Stimulated activated effector memory CD8-positive, alpha-beta T cell treated with anti-CD3 and anti-CD28 coated beads, Interleukin-12 subunit alpha, Interleukin-12 subunit beta, amount 100 ng/mL, for 72 hours (primary cell): ENCODE measurements around the gene ACSL6.

Source experiments
- ATAC-seq: fragments of 150-1000 bp; cut with Tn5 transposase; 2 replicates; pipeline ENCODE4 v1.10.0; 2021
- DNase-seq, 2 donors: peaks; one replicate each; pipeline ENCODE4 v3.0.0; 2021 to 2022; ENCODE audit warnings: low spot score in 2 of 2
- H3K27ac Mint-ChIP-seq: one replicate; pipeline ENCODE4 v1.8.0; 2022; ENCODE audit warnings: mild to moderate bottlenecking, mixed read lengths
- H3K36me3 Mint-ChIP-seq: one replicate; pipeline ENCODE4 v1.8.0; 2022; ENCODE audit warnings: mild to moderate bottlenecking, mixed read lengths
- H3K4me1 Mint-ChIP-seq: one replicate; pipeline ENCODE4 v1.8.0; 2022; ENCODE audit warnings: mixed read lengths
- H3K4me3 Mint-ChIP-seq: one replicate; pipeline ENCODE4 v1.8.0; 2022; ENCODE audit warnings: mild to moderate bottlenecking, mixed read lengths
- H3K9me3 Mint-ChIP-seq: one replicate; pipeline ENCODE4 v1.8.0; 2022; ENCODE audit warnings: mixed read lengths

The ACSL6 gene

DNA sequence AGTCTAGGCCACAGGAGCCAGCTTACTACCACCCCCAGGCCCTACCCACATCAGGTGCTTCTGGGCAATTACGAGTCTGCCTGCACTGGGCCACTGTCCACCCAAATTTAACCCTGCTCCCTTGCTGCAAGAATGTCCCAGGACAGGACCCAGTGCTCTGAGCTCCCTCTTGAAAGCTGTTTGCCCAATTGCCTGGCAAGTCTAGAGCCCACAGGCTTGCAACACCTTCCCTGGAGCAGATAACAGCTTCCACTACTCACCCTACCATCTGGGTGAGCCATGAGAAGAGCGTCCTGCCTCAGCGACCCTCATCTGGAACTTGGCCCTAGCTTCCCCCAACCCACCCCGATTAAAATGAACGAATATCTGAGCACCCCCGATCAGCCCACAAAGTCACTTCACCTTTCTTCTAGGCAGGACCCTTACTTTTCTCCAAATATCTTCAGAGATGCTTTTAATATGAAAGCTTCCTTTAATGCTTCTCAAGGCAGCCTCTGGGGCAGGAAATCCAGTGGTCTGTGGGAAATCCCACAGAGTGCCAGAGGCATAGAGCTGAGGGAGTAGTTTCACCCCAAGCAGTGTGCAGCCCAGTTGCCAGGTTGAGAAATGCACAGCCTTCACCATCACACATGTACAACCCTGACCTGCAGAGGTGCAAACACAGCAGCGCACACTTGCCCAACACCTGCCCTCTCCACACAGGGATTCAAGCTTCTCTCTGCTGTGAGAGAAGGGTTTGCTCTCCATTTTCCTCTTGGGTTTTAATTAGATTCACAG, 10.6 kb downstream of the ACSL6 start:
- Mint-ChIP-seq H3K27ac (peak overlapping the region; percentile 54), H3K9me3 (no peaks in the 10 kb centered on the region), H3K4me1 (peaks cover 65% of the 10 kb centered on the region), H3K36me3 (peaks cover 6% of the 10 kb centered on the region), H3K4me3 (peak overlapping the region; percentile 13)
- ATAC-seq: peak; percentile 76
- DNase-seq: no peak

DNA sequence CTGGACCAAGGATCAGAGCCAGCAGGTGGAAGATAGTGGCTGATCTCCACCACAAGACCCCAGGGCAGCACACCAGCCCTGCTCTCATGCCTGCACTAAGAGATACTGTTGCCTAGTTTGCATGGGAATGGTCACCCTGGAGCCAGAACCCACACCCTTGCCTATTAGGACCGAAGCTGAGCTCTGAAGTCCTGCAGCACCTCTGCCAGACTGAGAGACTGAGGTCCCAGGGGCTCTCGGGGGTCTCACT, 11.3 kb downstream of the ACSL6 start:
- Mint-ChIP-seq H3K4me1 (peaks cover 61% of the 10 kb centered on the region), H3K36me3 (peaks cover 6% of the 10 kb centered on the region), H3K27ac (peak overlapping the region; percentile 54), H3K4me3 (no peak overlapping the region), H3K9me3 (no peaks in the 10 kb centered on the region)
- no peak for DNase-seq
- ATAC-seq: no peak

DNA sequence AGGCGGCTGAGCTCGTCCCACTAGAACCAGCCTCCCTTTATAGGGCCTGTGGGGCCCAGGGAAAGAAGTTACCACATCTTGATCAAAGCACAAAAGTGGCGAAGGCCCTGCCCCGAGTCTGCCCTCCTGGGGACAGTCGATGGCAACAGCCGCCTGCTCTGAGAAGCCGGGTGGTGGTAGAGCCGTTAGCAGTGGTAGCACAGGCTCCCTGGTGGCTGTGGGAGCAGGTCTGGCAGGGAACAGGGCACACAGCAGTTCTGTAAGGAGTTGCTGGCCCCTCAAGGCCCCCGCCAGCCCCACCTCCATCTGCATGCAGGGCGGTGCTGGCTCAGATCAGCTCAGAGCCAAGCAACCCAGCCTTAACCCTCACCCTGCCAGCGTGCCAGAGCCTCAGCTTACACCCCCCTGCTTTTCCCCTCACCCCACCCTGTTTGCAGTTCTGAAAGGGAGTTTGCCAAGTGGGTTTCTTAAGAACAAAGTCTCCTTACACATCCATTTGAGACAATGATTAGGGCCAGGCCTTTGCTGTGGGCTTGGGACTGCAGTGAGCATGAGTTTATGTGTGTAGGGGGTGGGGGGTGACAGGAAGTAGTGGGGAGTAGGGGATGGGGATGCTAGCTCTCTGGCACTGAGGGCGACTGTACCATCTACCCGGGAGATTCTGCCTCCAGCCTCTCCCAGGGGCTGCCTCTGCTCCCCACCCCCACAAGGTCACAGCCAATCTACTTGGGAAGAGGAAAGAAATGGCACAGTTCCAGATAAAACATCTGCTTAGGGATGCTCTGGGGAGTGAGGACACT, 11.8 kb downstream of the ACSL6 start:
- no peak overlapping the region for H3K27ac Mint-ChIP-seq

DNA sequence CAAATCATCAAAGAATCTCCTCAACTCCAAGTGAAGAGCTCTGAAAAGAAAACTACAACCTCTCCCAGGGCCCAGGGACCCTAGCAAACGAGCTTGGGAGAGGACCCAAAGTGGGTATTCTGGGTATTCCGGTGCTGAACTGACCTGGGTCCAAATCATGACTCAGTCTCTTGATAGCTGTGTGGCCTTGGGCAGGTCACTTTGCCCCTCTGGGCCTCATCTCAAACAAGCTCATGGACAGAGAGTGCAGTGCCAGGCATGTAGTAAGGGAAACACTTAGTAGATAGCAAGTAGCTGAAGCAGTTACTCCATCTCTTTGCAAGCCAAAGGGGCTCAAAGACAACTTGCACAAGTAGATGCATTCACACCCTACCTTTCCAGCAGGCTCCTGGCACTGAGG, 12.4 kb downstream of the ACSL6 start:
- Mint-ChIP-seq H3K27ac (no peak overlapping the region), H3K4me3 (no peak overlapping the region), H3K4me1 (peaks cover 57% of the 10 kb centered on the region), H3K36me3 (peaks cover 6% of the 10 kb centered on the region), H3K9me3 (no peaks in the 10 kb centered on the region)
- DNase-seq (no peak), ATAC-seq (no peak)

More for the DNA sequence above, 11.8 kb downstream of the ACSL6 start:
- Mint-ChIP-seq H3K4me3 (no peak overlapping the region), H3K4me1 (peaks cover 60% of the 10 kb centered on the region), H3K9me3 (no peaks in the 10 kb centered on the region), H3K36me3 (peaks cover 6% of the 10 kb centered on the region)
- DNase-seq: no peak
- ATAC-seq: no peak

DNA sequence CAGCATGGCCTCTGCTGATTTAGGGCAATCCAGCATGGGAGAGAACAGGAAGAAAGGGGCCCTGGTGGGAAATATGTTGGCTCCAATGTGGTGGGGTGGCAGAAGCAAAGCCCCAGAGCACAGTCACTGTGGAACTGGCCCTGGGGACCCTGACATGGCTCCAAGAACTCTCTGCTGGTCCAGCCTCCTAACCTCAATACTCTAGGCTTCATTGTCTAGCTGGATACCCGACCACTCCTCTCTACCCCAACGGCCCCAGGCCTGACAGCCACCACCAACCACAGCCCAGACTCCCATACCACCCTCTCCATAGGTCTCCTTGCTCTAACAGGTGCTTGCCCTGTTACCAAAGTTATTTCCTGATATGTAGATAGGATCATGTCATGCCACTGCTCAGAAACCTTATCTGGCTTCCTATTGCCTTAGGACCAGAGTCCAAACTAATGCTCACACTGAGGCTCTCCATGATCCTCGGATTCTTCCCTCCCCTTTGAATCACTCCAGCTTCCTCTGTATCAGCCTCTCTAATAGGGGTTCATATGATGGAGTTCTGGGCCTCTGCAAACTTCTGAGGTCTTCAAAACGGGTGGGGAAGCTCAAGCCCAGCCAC, 12.9 kb downstream of the ACSL6 start:
- Mint-ChIP-seq H3K36me3 (peaks cover 6% of the 10 kb centered on the region), H3K9me3 (no peaks in the 10 kb centered on the region), H3K27ac (no peak overlapping the region), H3K4me3 (no peak overlapping the region), H3K4me1 (peaks cover 57% of the 10 kb centered on the region)
- no peak for ATAC-seq
- DNase-seq: no peak

DNA sequence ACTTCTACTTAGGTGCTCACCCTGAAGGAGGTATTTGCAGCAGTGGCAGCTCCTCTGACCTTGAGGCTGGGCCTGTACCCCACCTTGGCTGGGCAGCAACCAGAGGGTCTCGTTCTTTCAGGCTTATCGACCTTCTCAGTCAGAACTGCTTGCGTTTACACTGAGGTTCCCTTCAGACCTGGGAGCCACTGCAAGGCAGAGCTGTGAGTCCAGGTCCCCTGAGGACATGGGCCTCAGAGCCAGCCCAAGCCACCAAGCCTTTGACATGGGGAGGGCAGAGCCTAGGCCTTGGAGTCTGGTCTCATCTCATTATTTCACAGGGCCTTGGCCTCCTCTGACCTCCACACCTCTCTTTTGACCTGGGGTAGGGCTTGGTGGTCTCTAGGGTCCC, 13.7 kb downstream of the ACSL6 start:
- no peak for DNase-seq
- ATAC-seq: no peak
- no peak overlapping the region for H3K4me3 Mint-ChIP-seq
- peaks cover 53% of the 10 kb centered on the region for H3K4me1 Mint-ChIP-seq
- no peaks in the 10 kb centered on the region for H3K9me3 Mint-ChIP-seq
- peaks cover 4% of the 10 kb centered on the region for H3K36me3 Mint-ChIP-seq
- H3K27ac Mint-ChIP-seq: no peak overlapping the region

DNA sequence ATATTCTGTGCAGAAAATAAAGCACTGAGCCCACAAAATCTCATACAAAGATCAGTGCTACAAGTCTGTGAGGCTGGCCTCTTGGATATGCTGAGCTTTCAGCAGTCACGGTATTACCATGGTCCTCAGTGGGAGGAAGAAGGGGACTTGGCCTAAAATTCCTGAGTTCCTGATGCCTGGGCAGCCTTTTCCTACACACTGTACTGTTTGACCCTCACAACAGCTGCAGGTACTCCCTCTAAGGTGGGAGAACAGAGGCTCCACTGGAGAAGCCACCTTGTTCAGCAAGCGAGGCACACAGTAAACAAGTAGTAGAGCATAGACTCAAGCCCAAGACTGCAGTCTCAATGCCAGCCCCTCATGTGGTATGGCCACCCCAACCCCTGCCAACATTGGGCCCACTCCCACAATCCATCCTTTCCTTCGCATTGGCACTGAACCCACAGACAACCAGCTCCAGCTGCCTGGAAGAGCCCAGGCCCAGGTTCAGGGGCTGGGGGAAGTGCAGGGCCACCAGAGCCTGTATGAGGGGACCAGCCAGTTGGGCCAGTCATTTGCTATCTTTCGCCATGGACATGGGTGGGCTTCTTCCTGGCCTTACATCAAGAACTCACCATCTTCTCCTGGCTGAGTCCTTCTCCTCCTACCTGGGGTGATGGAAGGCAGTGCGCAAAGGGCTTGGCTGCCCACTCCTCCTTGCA, 14.3 kb downstream of the ACSL6 start:
- no peaks in the 10 kb centered on the region for H3K36me3 Mint-ChIP-seq
- no peak overlapping the region for H3K27ac Mint-ChIP-seq

DNA sequence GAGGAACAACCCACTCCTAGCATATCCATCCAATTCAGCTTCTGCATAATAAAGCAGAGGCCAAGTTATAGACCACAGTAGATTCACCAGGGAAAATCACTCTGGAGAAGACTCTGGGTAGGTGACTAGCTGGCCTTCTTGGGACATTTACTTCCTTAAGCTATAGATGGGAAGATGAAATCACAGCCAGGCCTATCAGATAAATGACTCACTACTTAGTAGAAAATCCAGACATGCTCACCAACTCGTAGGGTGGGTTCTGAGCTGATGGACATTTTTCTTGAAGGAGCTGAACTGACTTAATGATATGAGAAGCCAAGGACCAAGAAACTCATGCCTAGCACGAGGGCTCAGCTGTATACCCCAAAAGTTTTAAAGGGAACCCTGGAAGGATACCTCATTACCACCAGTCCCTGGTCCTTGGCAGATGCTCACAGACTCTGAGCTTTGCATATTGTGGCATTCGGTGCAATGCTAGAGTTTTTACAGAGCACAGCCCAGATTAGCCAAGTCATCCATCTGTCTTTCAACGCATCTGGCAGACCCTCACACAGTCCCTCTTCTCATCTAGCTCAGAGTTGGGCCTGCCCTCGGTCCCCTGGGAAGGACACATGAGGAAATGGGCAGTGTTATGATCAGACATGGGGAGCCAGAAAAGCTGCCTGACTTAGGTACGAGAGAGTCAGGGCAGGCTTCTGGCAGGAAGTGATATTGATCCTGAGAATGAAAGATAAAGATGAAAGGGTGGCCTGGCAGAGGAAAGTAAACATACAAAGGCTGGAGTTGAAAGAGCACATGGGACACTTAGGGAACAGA, 15.0 kb downstream of the ACSL6 start:
- Mint-ChIP-seq H3K4me1 (peaks cover 40% of the 10 kb centered on the region), H3K27ac (no peak overlapping the region), H3K36me3 (no peaks in the 10 kb centered on the region), H3K9me3 (no peaks in the 10 kb centered on the region), H3K4me3 (no peak overlapping the region)
- DNase-seq: no peak
- ATAC-seq: no peak

More for the DNA sequence above, 14.3 kb downstream of the ACSL6 start:
- Mint-ChIP-seq H3K9me3 (no peaks in the 10 kb centered on the region), H3K4me1 (peaks cover 48% of the 10 kb centered on the region), H3K4me3 (no peak overlapping the region)
- ATAC-seq: no peak
- DNase-seq: no peak

DNA sequence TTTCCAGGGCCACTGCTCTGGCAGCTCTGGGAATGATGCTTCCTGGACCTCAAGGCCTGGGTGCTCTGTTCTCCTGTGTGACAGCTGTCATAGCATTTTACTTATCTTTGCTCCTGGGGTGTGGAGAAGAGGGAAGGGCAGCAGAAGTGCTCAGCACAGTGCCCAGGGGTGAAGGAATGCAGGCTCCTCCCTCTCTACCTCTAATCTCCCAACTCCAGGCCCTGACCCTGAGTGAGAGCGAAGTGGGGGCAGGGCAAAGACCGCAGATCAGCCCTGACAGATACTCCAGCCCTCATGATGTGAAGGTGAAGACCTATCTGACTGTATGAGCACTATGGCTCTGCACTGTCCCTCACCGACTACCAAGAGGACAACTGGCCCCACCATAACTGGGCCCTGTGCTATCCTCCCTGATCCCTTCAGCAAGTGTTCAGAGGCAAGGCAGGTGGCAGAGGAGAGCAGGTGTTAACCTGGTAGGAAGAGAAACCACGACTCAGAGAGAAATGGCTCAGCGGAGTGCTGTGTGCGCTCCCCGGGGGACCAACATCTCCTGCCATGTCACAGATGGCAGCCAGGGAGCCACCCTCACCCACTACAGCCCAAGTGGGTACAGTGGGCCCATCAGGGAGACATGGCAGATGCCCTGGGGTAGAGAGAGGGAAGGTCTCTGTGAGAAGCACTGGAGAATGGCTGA, 16.8 kb downstream of the ACSL6 start:
- H3K4me1 Mint-ChIP-seq: peaks cover 24% of the 10 kb centered on the region
- H3K27ac Mint-ChIP-seq: no peak overlapping the region
- no peaks in the 10 kb centered on the region for H3K9me3 Mint-ChIP-seq
- DNase-seq: no peak
- ATAC-seq: no peak
- H3K36me3 Mint-ChIP-seq: no peaks in the 10 kb centered on the region
- no peak overlapping the region for H3K4me3 Mint-ChIP-seq

DNA sequence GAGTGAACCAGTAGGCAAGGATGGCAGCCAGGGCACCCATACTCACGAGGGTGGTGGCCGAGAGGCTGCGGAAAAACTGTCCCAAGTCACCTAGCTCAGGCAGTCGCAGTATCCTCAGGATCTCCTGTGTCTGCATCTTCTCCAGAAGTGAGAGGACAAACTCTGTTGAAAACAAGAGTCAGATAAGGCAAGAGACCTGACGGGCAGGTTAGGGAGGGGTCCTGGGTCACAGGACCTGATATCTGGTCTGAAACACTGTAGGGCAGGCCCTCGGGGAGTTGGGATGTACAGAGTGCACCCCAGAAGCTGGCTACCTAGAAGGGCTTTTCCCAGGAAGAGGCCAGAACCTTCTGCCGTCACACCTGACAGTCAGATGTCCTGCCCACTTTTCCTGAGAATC, 17.4 kb downstream of the ACSL6 start:
- Mint-ChIP-seq H3K4me3 (no peak overlapping the region), H3K4me1 (peaks cover 23% of the 10 kb centered on the region), H3K36me3 (no peaks in the 10 kb centered on the region), H3K9me3 (no peaks in the 10 kb centered on the region), H3K27ac (no peak overlapping the region)
- DNase-seq (no peak), ATAC-seq (no peak)

DNA sequence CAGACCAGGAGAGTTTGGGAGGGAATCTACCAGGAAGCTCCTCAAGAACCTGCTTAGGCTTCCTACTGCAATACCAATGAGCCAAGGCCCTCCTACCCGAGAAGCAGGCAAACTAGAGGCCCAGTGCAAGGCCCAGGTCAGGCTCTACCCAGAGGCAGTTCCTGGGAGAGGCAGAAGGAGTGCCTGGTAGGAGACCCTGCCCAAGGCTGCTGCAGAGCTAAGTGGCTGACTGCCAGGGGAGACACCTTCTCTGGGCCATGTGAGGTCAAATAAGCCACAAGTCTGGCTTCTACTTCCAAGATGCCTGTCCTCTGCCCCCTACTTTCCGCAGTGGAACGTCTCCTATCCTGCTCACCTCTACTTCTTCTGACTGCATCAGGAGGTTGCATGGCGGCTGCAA, 17.8 kb downstream of the ACSL6 start:
- Mint-ChIP-seq H3K9me3 (no peaks in the 10 kb centered on the region), H3K36me3 (no peaks in the 10 kb centered on the region), H3K4me1 (peaks cover 19% of the 10 kb centered on the region), H3K27ac (no peak overlapping the region), H3K4me3 (no peak overlapping the region)
- DNase-seq: no peak
- no peak for ATAC-seq

DNA sequence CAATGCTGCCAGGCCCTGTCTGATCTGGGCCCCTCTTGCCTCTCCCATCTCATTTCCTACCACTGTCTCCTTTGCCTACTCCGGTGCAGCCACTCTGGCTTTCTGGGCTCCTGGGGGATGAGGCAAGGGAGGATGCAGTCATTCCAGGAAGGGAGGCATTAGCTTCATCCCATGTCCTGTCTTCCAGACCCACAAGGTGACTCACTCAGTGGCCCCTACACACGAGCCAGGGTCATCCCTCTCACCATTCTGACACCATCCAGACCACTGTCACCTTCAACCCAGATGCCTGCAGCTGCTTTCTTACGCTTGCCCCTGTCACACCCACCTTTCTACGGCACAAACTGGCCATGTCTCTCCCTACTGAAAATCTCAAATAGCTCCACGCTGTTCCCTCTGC, 19.1 kb downstream of the ACSL6 start:
- ATAC-seq: no peak
- Mint-ChIP-seq H3K4me3 (no peak overlapping the region), H3K27ac (peak overlapping the region; percentile 7), H3K4me1 (peaks cover 8% of the 10 kb centered on the region), H3K36me3 (no peaks in the 10 kb centered on the region), H3K9me3 (no peaks in the 10 kb centered on the region)
- DNase-seq: no peak

DNA sequence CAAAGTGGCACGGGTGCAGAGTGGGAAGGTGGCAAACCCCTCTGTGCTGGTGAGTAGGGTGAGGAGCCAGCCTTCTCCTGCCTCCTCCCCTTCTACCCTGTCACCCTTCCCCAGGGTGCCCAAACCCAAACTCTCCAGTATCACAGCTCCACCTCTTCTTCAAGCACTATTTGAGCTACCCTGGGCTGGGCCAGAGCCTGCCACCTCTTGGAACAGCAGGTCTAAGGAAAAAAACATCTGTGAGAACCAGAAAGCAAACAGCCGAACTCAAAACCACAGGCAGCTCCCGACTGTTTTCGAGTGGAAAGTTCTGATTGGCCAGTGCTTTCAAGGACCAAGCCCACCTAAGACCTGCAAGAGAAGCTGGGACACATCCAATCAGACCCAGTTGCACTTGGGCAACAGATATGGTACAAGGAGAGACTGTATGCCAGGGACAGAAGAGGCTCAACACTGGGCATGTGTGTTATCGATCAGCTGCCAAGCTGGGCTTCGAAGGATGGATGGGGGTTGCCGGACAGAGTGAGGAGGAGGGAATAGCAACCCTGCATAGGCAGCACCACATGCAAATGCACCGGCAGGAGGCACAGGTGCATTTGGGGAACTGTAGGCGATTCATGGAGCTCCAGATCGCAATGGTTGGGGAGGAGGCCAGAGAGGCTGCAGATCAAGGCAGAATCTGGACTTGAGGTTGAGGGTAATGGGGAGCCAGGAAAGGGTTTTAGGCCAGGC, 19.7 kb downstream of the ACSL6 start:
- Mint-ChIP-seq H3K4me1 (peaks cover 4% of the 10 kb centered on the region), H3K36me3 (no peaks in the 10 kb centered on the region), H3K27ac (no peak overlapping the region), H3K4me3 (no peak overlapping the region), H3K9me3 (no peaks in the 10 kb centered on the region)
- DNase-seq (no peak), ATAC-seq (no peak)

DNA sequence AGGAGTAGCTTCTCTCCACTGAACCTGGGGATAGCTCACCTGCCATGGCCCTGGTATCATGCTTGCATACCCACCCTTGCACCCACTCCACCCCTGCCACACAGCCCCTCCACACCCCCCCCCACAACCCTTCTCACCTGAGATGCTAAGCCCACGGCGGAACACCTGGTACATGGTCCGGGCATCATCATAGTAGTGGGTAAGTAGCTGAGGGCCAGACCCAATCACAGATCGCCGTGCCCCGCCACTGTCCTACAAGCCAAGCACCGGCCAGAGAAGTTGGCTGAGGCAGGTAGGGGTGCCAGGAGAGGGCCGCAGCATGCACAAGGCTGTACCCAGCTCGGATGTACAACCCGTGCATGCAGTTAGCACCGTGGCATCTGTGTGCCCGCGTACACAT, 20.7 kb downstream of the ACSL6 start:
- H3K4me1 Mint-ChIP-seq: peaks cover 5% of the 10 kb centered on the region
- no peaks in the 10 kb centered on the region for H3K9me3 Mint-ChIP-seq
- DNase-seq: no peak
- no peak overlapping the region for H3K4me3 Mint-ChIP-seq
- no peak overlapping the region for H3K27ac Mint-ChIP-seq
- ATAC-seq: no peak
- H3K36me3 Mint-ChIP-seq: no peaks in the 10 kb centered on the region
